HG03378 (cell line): Measurements from ENCODE around the gene PRDM1.

Source experiments
- ATAC-seq: cut with Tn5 transposase; IDR thresholded peaks from one replicate; pipeline ENCODE4 v1.9.1; 2021; ENCODE audit warnings: mild to moderate bottlenecking, moderate library complexity; ENCODE audit not compliant: unreplicated experiment

The PRDM1 gene

GRCh38 chr6:106094964-106095335, 8.8 kb downstream of the PRDM1 start:
- ATAC-seq, result no peak

- peak; percentile 47 for ATAC-seq
Observed at GRCh38 chr6:106097411-106098231, 11.5 kb downstream of the PRDM1 start.

GRCh38 chr6:106098383-106099234, 12.5 kb downstream of the PRDM1 start:
- peak; percentile 37 for ATAC-seq

- no peak for ATAC-seq
Observed at GRCh38 chr6:106099235-106099537, 13.1 kb downstream of the PRDM1 start.

- ATAC-seq, result no peak
Observed at GRCh38 chr6:106100755-106101154, 14.6 kb downstream of the PRDM1 start.

GRCh38 chr6:106101466-106101865, 15.3 kb downstream of the PRDM1 start:
- no peak for ATAC-seq

GRCh38 chr6:106102034-106102433, 15.9 kb downstream of the PRDM1 start:
- peak; percentile 64 for ATAC-seq

GRCh38 chr6:106102967-106103727, 17.0 kb downstream of the PRDM1 start:
- no peak for ATAC-seq

GRCh38 chr6:106103728-106104109, 17.6 kb downstream of the PRDM1 start:
- ATAC-seq, result peak; percentile 42

GRCh38 chr6:106104476-106104875, 18.3 kb downstream of the PRDM1 start:
- no peak for ATAC-seq

GRCh38 chr6:106104941-106105340, 18.8 kb downstream of the PRDM1 start:
- ATAC-seq, result no peak

- ATAC-seq, result no peak
Observed at GRCh38 chr6:106105493-106105892, 19.4 kb downstream of the PRDM1 start.

- ATAC-seq, result no peak
Observed at GRCh38 chr6:106106276-106107042, 20.3 kb downstream of the PRDM1 start.

GRCh38 chr6:106107043-106107613, 21.0 kb downstream of the PRDM1 start:
- no peak for ATAC-seq

- no peak for ATAC-seq
Observed at GRCh38 chr6:106108129-106108528, 22.0 kb downstream of the PRDM1 start.

- no peak for ATAC-seq
Observed at GRCh38 chr6:106109029-106109428, 22.9 kb downstream of the PRDM1 start.

GRCh38 chr6:106110164-106110826, 24.2 kb downstream of the PRDM1 start:
- no peak for ATAC-seq

GRCh38 chr6:106112433-106112832, 26.3 kb downstream of the PRDM1 start:
- ATAC-seq, result no peak

- ATAC-seq, result no peak
Observed at GRCh38 chr6:106113256-106113959, 27.3 kb downstream of the PRDM1 start.
